SH-SY5Y (cell line): ENCODE measurements around the gene FAAP20.

Source experiments
- GATA2 ChIP-seq: IDR thresholded peaks from 2 replicates; pipeline ENCODE4 v1.6.1; 2011; ENCODE audit warnings: mild to moderate bottlenecking, low read depth, low read length
- GATA3 ChIP-seq: IDR thresholded peaks from 2 replicates; pipeline ENCODE4 v1.6.1; 2011; ENCODE audit warnings: low read depth, mild to moderate bottlenecking, low read length, moderate library complexity

DNA sequence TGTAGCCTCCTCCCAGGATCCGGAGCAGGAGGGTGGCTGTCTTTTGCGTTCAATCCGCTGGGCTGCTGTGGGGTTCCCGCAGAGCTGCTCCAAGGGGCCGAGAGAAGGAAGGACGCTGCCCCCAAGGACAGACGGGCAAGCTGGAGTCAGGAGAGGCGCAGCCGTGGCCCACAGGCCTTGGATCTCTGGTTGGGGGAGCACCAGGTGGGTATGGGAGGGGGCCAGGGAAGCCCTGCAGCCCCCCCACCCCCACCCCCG, 17.6 kb upstream of the FAAP20 start:
- no peak for TF ChIP-seq GATA3
- TF ChIP-seq GATA2 = no peak
